GM23338 (cell line): ENCODE results near the gene ACY1. TPM values are rescaled to one million over a fixed set of nuclear protein-coding genes. Genes with fewer than 3 reads are reported as not detected.

Experiments used
- ATAC-seq: fragments of 200-7000 bp; cut with Tn5 transposase; 3 replicates; pipeline ENCODE4 v1.9.1; 2020
- DNase-seq: peaks from one replicate; pipeline ENCODE4 v3.0.0-alpha.2; 2015; ENCODE audit warnings: low spot score
- H2AFZ ChIP-seq: fragments of 200-600 bp; sonication (generic); 2 replicates; pipeline ENCODE4 v1.8.0; 2016; ENCODE audit warnings: antibody characterized with exemption, mild to moderate bottlenecking, moderate library complexity
- H3F3A ChIP-seq: fragments of 200-600 bp; sonication (generic); replicated peaks from 2 replicates; pipeline ENCODE4 v1.8.0; 2017; ENCODE audit warnings: antibody characterized with exemption, mixed run types, low read depth
- H3K27ac ChIP-seq: fragments of 200-600 bp; sonication (generic); 2 replicates; pipeline ENCODE4 v1.6.1; 2016; ENCODE audit warnings: low read depth
- H3K27me3 ChIP-seq: fragments of 200-600 bp; sonication (generic); 2 replicates; pipeline ENCODE4 v1.8.0; 2016; ENCODE audit warnings: mild to moderate bottlenecking, mixed run types, moderate library complexity; ENCODE audit not compliant: insufficient read depth
- H3K36me3 ChIP-seq: fragments of 200-600 bp; sonication (generic); 2 replicates; pipeline ENCODE4 v1.8.0; 2016; ENCODE audit warnings: mild to moderate bottlenecking; ENCODE audit not compliant: insufficient read depth
- H3K4me1 ChIP-seq: fragments of 200-600 bp; sonication (generic); 2 replicates; pipeline ENCODE4 v1.8.0; 2016; ENCODE audit warnings: mild to moderate bottlenecking, moderate library complexity; ENCODE audit not compliant: insufficient read depth
- H3K4me2 ChIP-seq: fragments of 200-600 bp; sonication (generic); 2 replicates; pipeline ENCODE4 v1.7.1; 2017; ENCODE audit warnings: mixed run types
- H3K4me3 ChIP-seq: fragments of 200-600 bp; sonication (generic); 2 replicates; pipeline ENCODE4 v1.6.1; 2016; ENCODE audit warnings: mixed run types
- H3K79me2 ChIP-seq: fragments of 200-600 bp; sonication (generic); replicated peaks from 2 replicates; pipeline ENCODE4 v1.8.0; 2017; ENCODE audit warnings: mild to moderate bottlenecking; ENCODE audit not compliant: insufficient read depth
- H3K9me2 ChIP-seq: fragments of 200-600 bp; sonication (generic); 2 replicates; pipeline ENCODE4 v1.8.0; 2017; ENCODE audit not compliant: insufficient read depth
- H4K20me1 ChIP-seq: fragments of 200-600 bp; sonication (generic); replicated peaks from 2 replicates; pipeline ENCODE4 v1.8.0; 2017; ENCODE audit warnings: mild to moderate bottlenecking; ENCODE audit not compliant: insufficient read depth
- H3K27ac Mint-ChIP-seq: 2 replicates; pipeline ENCODE4 v1.8.0; 2020; ENCODE audit warnings: inconsistent platforms, mild to moderate bottlenecking, moderate library complexity, mixed read lengths
- H3K27me3 Mint-ChIP-seq: 3 replicates; pipeline ENCODE4 v1.8.0; 2022; ENCODE audit warnings: low read depth, mild to moderate bottlenecking, moderate library complexity, mixed read lengths, inconsistent platforms; ENCODE audit not compliant: insufficient read depth, poor library complexity
- H3K36me3 Mint-ChIP-seq: 3 replicates; pipeline ENCODE4 v1.8.0; 2021; ENCODE audit warnings: low read depth, mild to moderate bottlenecking, inconsistent platforms, moderate library complexity, mixed read lengths
- H3K4me1 Mint-ChIP-seq: 3 replicates; pipeline ENCODE4 v1.8.0; 2020; ENCODE audit warnings: mild to moderate bottlenecking, inconsistent platforms, mixed read lengths
- H3K4me3 Mint-ChIP-seq: 3 replicates; pipeline ENCODE4 v1.8.0; 2021; ENCODE audit warnings: moderate library complexity, mild to moderate bottlenecking, inconsistent platforms, mixed read lengths
- H3K9me3 Mint-ChIP-seq: 3 replicates; pipeline ENCODE4 v1.8.0; 2020; ENCODE audit warnings: moderate library complexity, mild to moderate bottlenecking, inconsistent platforms, mixed read lengths
- CREB1 ChIP-seq: fragments of 250-450 bp; sonication (Bioruptor Pico); IDR thresholded peaks from 2 replicates; pipeline ENCODE4 v1.5.0; 2020; ENCODE audit warnings: low read depth, mild to moderate bottlenecking, moderate library complexity
- CTCF ChIP-seq, 2 experiments: fragments of 200-600 bp in 1 of 2; sonication (generic) in 1 of 2; conservative IDR thresholded peaks; 2 replicates each; pipeline versions ENCODE4 v1.5.1 to v1.6.1; 2016 to 2017; ENCODE audit warnings: antibody characterized with exemption in 2 of 2, low read depth in 2 of 2, mild to moderate bottlenecking in 2 of 2, moderate library complexity in 1 of 2
- EZH2phosphoT487 ChIP-seq: fragments of 200-600 bp; sonication (generic); IDR thresholded peaks from one replicate; pipeline ENCODE4 v1.8.1; 2018; ENCODE audit warnings: antibody characterized with exemption; ENCODE audit not compliant: unreplicated experiment
- polyA plus RNA-seq: library from polyadenylated mRNA; unstranded; fragments of >200 nt; fragmentation: Nextera tagmentation; extraction: Ambion mirVana; gene quantifications from 2 replicates; pipeline ENCODE4 v1.2.1, GENCODE V29; 2016
- total RNA-seq: library from RNA; depleted of rRNA; stranded (reverse); fragments of >200 nt; shearing (Covaris generic); gene quantifications from 2 replicates; pipeline ENCODE4 v1.2.3, GENCODE V29; 2014
- TF ChIP-seq, protein P1 (sequence below): IDR thresholded peaks from 2 replicates; pipeline ENCODE4 v1.6.1; 2016; ENCODE audit warnings: antibody characterized with exemption

The ACY1 gene
- total and polyA plus RNA-seq, 2 experiments from 2014 or later: 38.4 to 62.8 TPM

DNA sequence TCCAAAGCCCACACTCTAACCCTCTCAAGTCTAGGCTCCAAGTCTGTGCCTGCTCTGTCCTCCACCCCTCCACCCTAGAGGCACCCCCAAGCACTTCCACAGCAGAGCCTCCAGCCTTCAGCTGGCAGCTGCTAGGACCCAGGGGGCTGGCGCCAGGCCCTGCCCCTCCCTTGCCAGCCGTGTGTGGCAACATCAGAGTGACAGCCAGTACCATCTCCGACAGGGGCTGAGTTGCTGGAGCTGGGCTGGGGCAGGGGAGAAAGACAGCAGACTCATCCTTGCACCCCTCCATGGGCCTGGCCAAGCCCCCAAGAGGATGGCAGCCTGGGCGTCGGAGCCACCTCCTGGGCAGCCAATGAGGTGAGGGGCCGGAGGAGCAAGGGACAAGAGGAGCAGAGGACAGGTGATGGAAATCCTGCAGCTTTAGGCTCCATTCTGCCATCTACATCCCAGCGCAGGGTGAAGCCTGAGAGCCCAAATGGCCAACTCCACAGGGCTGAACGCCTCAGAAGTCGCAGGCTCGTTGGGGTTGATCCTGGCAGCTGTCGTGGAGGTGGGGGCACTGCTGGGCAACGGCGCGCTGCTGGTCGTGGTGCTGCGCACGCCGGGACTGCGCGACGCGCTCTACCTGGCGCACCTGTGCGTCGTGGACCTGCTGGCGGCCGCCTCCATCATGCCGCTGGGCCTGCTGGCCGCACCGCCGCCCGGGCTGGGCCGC lies 28.0 kb upstream of the ACY1 start, which contains the start of gene GPR62:
Gene GPR62, plus strand, starts transcription at position 207 of the 718 bp plus-strand sequence. Its CDS starts 272 bp downstream, at position 479.
- Mint-ChIP-seq H3K9me3 (no peaks in the 10 kb centered on the region), H3K36me3 (peaks cover 3% of the 10 kb centered on the region; the same call in 1 of the 3 replicates), H3K4me3 (peak within 1 kb of the TSS; percentile 59), H3K27me3 (peaks cover 48% of the 10 kb centered on the region), H3K27ac (no peak within 1 kb of the TSS), H3K4me1 (peaks cover 2% of the 10 kb centered on the region; the same call in 2 of the 3 replicates)
- no peaks in the 10 kb centered on the region; the same call in 1 of the 2 replicates for H4K20me1 ChIP-seq
- H3K27me3 ChIP-seq: peaks cover 60% of the 10 kb centered on the region
- H3K27ac ChIP-seq: no peak within 1 kb of the TSS
- no peaks in the 10 kb centered on the region for H3K79me2 ChIP-seq
- no peaks in the 10 kb centered on the region for H3K9me2 ChIP-seq
- DNase-seq (no peak), ATAC-seq (no peak; the same call in 2 of the 3 replicates)
- H2AFZ ChIP-seq: peak within 1 kb of the TSS; percentile 88
- H3K4me1 ChIP-seq: no peaks in the 10 kb centered on the region; the same call in 1 of the 2 replicates
- H3K36me3 ChIP-seq: no peaks in the 10 kb centered on the region
- peak; percentile 58; the same call in 1 of the 2 replicates for TF ChIP-seq CREB1 (CRISPR knock-in tag)
- TF ChIP-seq, protein P1, sequence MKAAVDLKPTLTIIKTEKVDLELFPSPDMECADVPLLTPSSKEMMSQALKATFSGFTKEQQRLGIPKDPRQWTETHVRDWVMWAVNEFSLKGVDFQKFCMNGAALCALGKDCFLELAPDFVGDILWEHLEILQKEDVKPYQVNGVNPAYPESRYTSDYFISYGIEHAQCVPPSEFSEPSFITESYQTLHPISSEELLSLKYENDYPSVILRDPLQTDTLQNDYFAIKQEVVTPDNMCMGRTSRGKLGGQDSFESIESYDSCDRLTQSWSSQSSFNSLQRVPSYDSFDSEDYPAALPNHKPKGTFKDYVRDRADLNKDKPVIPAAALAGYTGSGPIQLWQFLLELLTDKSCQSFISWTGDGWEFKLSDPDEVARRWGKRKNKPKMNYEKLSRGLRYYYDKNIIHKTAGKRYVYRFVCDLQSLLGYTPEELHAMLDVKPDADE: no peak
- 0 out of 2 replicates have a peak, but pooled peaks cover 5% of the 10 kb centered on the region for H3F3A ChIP-seq
- H3K4me3 ChIP-seq: peak within 1 kb of the TSS; percentile 60
- peak within 1 kb of the TSS; percentile 84 for H3K4me2 ChIP-seq

GRCh38 chr3:51955893-51956770 lies 27.2 kb upstream of the ACY1 start:
- no peak overlapping the region for H3K27ac Mint-ChIP-seq
- no peak overlapping the region for H3K27ac ChIP-seq
- peak overlapping the region; percentile 59 for H3K4me3 Mint-ChIP-seq
- TF ChIP-seq EZH2phosphoT487 (no peak), CTCF (conservative IDR thresholded peaks at IDR 0.05; ENCODE audit: low read depth in 2 of 2) (peak; percentile 61 to 68)
- H3K4me1 ChIP-seq: no peaks in the 10 kb centered on the region; the same call in 1 of the 2 replicates
- peaks cover 3% of the 10 kb centered on the region; the same call in 1 of the 3 replicates for H3K36me3 Mint-ChIP-seq
- H3K4me1 Mint-ChIP-seq: peaks cover 4% of the 10 kb centered on the region; the same call in 2 of the 3 replicates
- no peaks in the 10 kb centered on the region for H3K9me2 ChIP-seq
- H3K4me3 ChIP-seq: peak overlapping the region; percentile 60
- peak; percentile 91 for DNase-seq
- no peaks in the 10 kb centered on the region; the same call in 1 of the 2 replicates for H4K20me1 ChIP-seq
- peak; percentile 86 for ATAC-seq
- peaks cover 50% of the 10 kb centered on the region for H3K27me3 Mint-ChIP-seq
- H3K9me3 Mint-ChIP-seq: no peaks in the 10 kb centered on the region
- 0 out of 2 replicates have a peak, but pooled peaks cover 5% of the 10 kb centered on the region for H3F3A ChIP-seq
- peak overlapping the region; percentile 84 for H3K4me2 ChIP-seq
- H3K79me2 ChIP-seq: no peaks in the 10 kb centered on the region
- peak overlapping the region; percentile 85 for H2AFZ ChIP-seq
- peaks cover 52% of the 10 kb centered on the region for H3K27me3 ChIP-seq
- no peaks in the 10 kb centered on the region for H3K36me3 ChIP-seq
